Body of pancreas (tissue), 4 donors: ENCODE measurements around the gene SAP30. TPM values are rescaled to one million over a fixed set of nuclear protein-coding genes. Genes with fewer than 3 reads are reported as not detected.

Experiments used
- ATAC-seq: fragments of 150-250 bp; one replicate; pipeline ENCODE4 v1.9.1; 2016
- DNase-seq, 4 donors: peaks; one replicate each; pipeline ENCODE4 v3.0.0-alpha.2; 2019
- H3K27ac ChIP-seq, 4 donors: fragments of 200-600 bp; sonication (generic); 1 replicate in 3 of 4; 2 replicates in 1 of 4; pipeline versions ENCODE4 v1.5.1 to v1.6.1; 2016 to 2019; ENCODE audit warnings: mild to moderate bottlenecking in 1 of 4, mixed read lengths in 1 of 4, moderate library complexity in 1 of 4
- H3K27me3 ChIP-seq, 2 donors: fragments of 200-600 bp; sonication (generic); one replicate each; pipeline ENCODE4 v1.6.0; 2016; ENCODE audit warnings: mild to moderate bottlenecking in 1 of 2
- H3K36me3 ChIP-seq, 2 donors: fragments of 200-600 bp; sonication (generic); replicated peaks in 1 of 2; 2 replicates each; pipeline ENCODE4 v1.5.1; 2016; ENCODE audit warnings: low read depth in 2 of 2; ENCODE audit not compliant: insufficient read depth in 1 of 2
- H3K4me1 ChIP-seq: fragments of 200-600 bp; sonication (generic); one replicate; pipeline ENCODE4 v1.6.0; 2016
- H3K4me3 ChIP-seq, 2 donors: fragments of 200-600 bp; sonication (generic); 1 replicate in 1 of 2; 2 replicates in 1 of 2; pipeline ENCODE4 v1.5.1; 2016 to 2019
- H3K9me3 ChIP-seq, 3 donors: fragments of 200-600 bp; sonication (generic); 1 replicate in 2 of 3; 2 replicates in 1 of 3; pipeline ENCODE4 v1.5.1; 2016
- CTCF ChIP-seq, 7 experiments: fragments of 450-650 bp in 4 of 7; fragments of 200-600 bp in 3 of 7; sonication (generic) in 3 of 7; IDR thresholded peaks; one replicate each; pipeline ENCODE4 v1.5.1; 2016 to 2019; ENCODE audit warnings: antibody characterized with exemption in 7 of 7
- POLR2A ChIP-seq, 3 donors: fragments of 450-650 bp; IDR thresholded peaks; one replicate each; pipeline ENCODE4 v1.6.1; 2016; ENCODE audit warnings: antibody characterized with exemption in 3 of 3, mild to moderate bottlenecking in 2 of 3
- WGBS, 2 donors: methylation state at CpG; one replicate each; pipeline ENCODE4 v1.1.5; 2017; 5-methylcytosine and 5-hydroxymethylcytosine counted together
- intact Hi-C: fragments of 100-400 bp; cut with DNase I; formaldehyde crosslinking; loops from one replicate; pipeline ENCODE4 v1.15.1; 2023
- total RNA-seq, 2 donors: library from RNA; depleted of rRNA; stranded (reverse); fragments of >200 nt; gene quantifications; one replicate each; pipeline ENCODE4 v1.1.0, GENCODE V29; 2016

The SAP30 gene
- total RNA-seq, 2 donors from 2014 or later: 10.2 to 10.6 TPM

- Histone ChIP-seq H3K4me1 (no peaks in the 10 kb centered on the region), H3K36me3 (no peaks in the 10 kb centered on the region), H3K4me3 (no peak overlapping the region), H3K9me3 (no peaks in the 10 kb centered on the region), H3K27ac (no peak overlapping the region), H3K27me3 (no peaks in the 10 kb centered on the region)
- no peak for DNase-seq
- no peak for TF ChIP-seq CTCF (IDR thresholded peaks at IDR 0.05)
- TF ChIP-seq POLR2A (IDR thresholded peaks at IDR 0.05): no peak
- intact Hi-C loops: no loop called here
- WGBS, 2 donors: 93 to 97% methylated on average over 4 of the region's 4 CpGs
- ATAC-seq: no peak
These were observed 11.6 kb downstream of the SAP30 start for GRCh38 chr4:173382349-173382748.

- TF ChIP-seq CTCF (IDR thresholded peaks at IDR 0.05): no peak
- TF ChIP-seq POLR2A (IDR thresholded peaks at IDR 0.05): no peak
- ATAC-seq: no peak
These were observed 16.0 kb downstream of the SAP30 start for GRCh38 chr4:173386751-173387150.

GRCh38 chr4:173391701-173392100 is 20.9 kb downstream of the SAP30 start:
- Histone ChIP-seq H3K27ac (no peak overlapping the region), H3K9me3 (no peaks in the 10 kb centered on the region), H3K36me3 (no peaks in the 10 kb centered on the region), H3K27me3 (no peaks in the 10 kb centered on the region), H3K4me1 (no peaks in the 10 kb centered on the region), H3K4me3 (no peak overlapping the region)
- TF ChIP-seq CTCF (IDR thresholded peaks at IDR 0.05) (no peak), POLR2A (IDR thresholded peaks at IDR 0.05) (no peak)
- ATAC-seq (no peak), DNase-seq (no peak)
- intact Hi-C loops: no loop called here
- WGBS, 2 donors: 86 to 100% methylated on average over 1 of the region's 1 CpG

More at GRCh38 chr4:173386751-173387150, 16.0 kb downstream of the SAP30 start:
- intact Hi-C loops: no loop called here
- no peaks in the 10 kb centered on the region for H3K27me3 ChIP-seq
- no peaks in the 10 kb centered on the region for H3K4me1 ChIP-seq
- H3K4me3 ChIP-seq: no peak overlapping the region
- H3K36me3 ChIP-seq: no peaks in the 10 kb centered on the region
- H3K9me3 ChIP-seq: no peaks in the 10 kb centered on the region
- DNase-seq: no peak
- no peak overlapping the region for H3K27ac ChIP-seq

GRCh38 chr4:173397604-173398003 is 26.9 kb downstream of the SAP30 start:
- TF ChIP-seq POLR2A (IDR thresholded peaks at IDR 0.05): no peak
- intact Hi-C loops: no loop called here
- Histone ChIP-seq H3K36me3 (no peaks in the 10 kb centered on the region), H3K9me3 (no peaks in the 10 kb centered on the region), H3K27ac (no peak overlapping the region), H3K27me3 (no peaks in the 10 kb centered on the region), H3K4me3 (no peak overlapping the region), H3K4me1 (no peaks in the 10 kb centered on the region)
- ATAC-seq (no peak), DNase-seq (no peak)
- 55 to 77% methylated on average over 1 of the region's 1 CpG for WGBS, 2 donors

GRCh38 chr4:173398220-173398619 is 27.5 kb downstream of the SAP30 start:
- no peaks in the 10 kb centered on the region for H3K36me3 ChIP-seq
- H3K4me3 ChIP-seq: no peak overlapping the region
- H3K4me1 ChIP-seq: no peaks in the 10 kb centered on the region
- no peaks in the 10 kb centered on the region for H3K27me3 ChIP-seq
- ATAC-seq (no peak), DNase-seq (no peak)
- intact Hi-C loops: no loop called here
- TF ChIP-seq POLR2A (IDR thresholded peaks at IDR 0.05) (no peak), CTCF (IDR thresholded peaks at IDR 0.05) (no peak)
- no peak overlapping the region for H3K27ac ChIP-seq
- no peaks in the 10 kb centered on the region for H3K9me3 ChIP-seq
